ENCODE measurements around the gene SPINK4.

DNA sequence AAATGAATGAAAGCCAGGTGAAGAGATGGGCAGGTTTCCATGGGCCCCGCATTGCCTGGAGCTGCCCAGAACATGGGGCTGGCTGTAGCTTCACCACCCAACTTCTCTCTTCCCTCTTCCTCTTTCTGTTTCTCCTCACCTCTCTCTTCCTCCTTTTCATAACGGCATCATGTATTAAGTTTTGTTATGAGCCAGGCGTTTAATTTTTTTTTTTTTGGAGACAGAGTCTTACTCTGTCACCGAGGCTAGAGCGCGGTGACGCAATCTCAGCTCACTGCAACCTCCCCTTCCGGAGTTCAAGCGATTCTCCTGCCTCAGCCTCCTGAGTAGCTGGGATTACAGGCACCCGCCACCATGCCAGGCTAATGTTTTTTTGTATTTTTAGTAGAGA lies 13.0 kb upstream of the SPINK4 start:
- TF ChIP-seq EZH2 (IDR thresholded peaks at IDR 0.05; ENCODE audit: borderline replicate concordance, low read depth, low read length, severe bottlenecking): no peak
- TF ChIP-seq, protein P1, sequence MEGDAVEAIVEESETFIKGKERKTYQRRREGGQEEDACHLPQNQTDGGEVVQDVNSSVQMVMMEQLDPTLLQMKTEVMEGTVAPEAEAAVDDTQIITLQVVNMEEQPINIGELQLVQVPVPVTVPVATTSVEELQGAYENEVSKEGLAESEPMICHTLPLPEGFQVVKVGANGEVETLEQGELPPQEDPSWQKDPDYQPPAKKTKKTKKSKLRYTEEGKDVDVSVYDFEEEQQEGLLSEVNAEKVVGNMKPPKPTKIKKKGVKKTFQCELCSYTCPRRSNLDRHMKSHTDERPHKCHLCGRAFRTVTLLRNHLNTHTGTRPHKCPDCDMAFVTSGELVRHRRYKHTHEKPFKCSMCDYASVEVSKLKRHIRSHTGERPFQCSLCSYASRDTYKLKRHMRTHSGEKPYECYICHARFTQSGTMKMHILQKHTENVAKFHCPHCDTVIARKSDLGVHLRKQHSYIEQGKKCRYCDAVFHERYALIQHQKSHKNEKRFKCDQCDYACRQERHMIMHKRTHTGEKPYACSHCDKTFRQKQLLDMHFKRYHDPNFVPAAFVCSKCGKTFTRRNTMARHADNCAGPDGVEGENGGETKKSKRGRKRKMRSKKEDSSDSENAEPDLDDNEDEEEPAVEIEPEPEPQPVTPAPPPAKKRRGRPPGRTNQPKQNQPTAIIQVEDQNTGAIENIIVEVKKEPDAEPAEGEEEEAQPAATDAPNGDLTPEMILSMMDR (IDR thresholded peaks at IDR 0.05; ENCODE audit: borderline replicate concordance, extremely low read depth, low read length, poor library complexity, severe bottlenecking): no peak
